NCI-H1930 (cell line): Measurements from ENCODE around the gene NRXN3.

Source experiments
- DNase-seq, 2 experiments: peaks; one replicate each; lab custom pipeline; 2025; lab: John Stamatoyannopoulos, UW

NRXN3 gene

DNA sequence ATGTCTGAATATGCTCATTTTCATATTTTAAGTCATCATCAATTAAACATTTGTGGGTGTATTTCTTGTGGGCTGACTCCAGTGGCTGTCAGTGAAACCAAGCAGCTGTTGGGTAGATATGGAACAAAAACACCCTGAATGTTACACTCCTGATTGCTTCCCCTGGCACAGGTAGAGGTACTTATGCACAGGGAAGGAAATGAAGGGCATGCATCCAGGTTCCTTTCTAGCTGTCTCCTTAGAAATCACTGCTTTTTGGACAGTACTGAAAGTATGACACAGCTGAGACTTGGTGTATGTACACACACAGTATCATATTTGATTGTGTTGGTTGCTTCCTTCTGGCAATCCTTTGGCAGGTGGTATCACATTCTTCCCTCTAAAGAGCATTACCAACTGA is 1034.4 kb downstream of the NRXN3 start:
- DNase-seq: no peak

- no peak for DNase-seq
These were observed 1039.2 kb downstream of the NRXN3 start for GRCh38 chr14:79209418-79209817.

GRCh38 chr14:79225815-79226214 is 1055.6 kb downstream of the NRXN3 start:
- DNase-seq: no peak

DNA sequence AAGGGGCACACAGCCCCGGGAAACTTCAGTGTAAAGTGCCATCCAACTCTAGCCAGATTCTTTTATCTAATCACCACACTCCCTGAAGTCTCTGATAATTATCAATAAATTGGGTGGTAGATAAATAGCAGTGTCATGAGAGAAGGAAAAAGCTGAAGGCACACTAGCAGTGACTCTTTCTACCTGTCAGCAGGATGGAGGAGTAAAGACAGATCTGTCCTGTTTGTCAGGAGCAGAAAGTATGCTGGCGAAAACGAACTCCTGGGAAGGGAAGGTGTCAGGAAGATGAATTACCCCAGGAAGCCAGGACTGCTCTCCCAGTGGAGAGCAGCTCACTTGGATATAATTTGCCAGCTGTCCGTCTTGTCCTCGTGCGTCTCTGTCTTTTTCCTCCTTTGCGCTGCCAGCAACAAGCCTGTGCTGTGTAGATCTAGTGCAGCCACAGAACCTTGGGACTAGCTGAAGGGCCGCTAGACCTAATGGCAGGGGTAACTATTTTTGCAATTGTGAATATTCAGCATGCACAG is 1059.3 kb downstream of the NRXN3 start:
- DNase-seq: no peak

DNA sequence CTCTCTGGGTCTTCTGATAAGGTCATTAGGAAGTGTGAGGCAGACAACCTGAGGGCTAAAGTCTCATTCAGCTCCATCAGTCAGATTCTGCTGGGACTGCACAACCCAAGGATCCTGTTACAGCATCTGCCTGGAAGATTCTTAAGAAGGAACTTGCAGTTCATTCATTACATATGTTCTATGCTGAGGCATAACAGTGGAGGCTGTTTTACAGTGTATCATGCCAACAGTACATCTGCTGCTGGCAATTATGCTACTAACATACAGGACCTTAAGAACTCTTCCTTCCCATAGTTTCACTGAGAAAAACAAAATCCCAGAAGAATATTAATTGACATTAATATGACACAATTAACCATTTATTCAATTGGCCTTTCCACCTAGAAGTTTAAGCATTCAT is 1072.5 kb downstream of the NRXN3 start:
- no peak for DNase-seq

DNA sequence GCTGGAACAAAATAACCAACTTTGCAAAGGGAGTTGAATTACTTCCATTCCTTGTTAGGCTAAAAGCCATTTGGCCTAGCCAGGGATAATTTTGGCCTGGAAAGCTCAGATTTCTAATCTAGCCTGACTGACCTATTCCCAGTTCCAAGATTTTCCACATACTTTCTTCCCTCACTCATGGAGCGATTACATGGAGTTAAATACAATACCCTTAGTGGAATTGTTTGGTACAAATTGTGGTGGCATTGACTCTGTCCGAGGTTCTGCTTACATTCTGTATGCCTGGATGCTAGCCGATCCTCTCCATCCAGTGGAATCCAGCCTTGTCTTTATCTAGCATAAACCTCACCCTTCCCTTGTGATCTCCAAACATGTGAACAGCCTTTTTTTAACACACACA is 1076.0 kb downstream of the NRXN3 start:
- DNase-seq: no peak

GRCh38 chr14:79248126-79248525 is 1078.0 kb downstream of the NRXN3 start:
- DNase-seq: no peak

- no peak for DNase-seq
These were observed 1078.6 kb downstream of the NRXN3 start for GRCh38 chr14:79248771-79249170.

- DNase-seq: no peak
These were observed 1081.1 kb downstream of the NRXN3 start for GRCh38 chr14:79251278-79251677.

- DNase-seq: no peak
These were observed 1083.4 kb downstream of the NRXN3 start for GRCh38 chr14:79253576-79253975.

GRCh38 chr14:79254069-79254775 is 1084.0 kb downstream of the NRXN3 start:
- DNase-seq: no peak

GRCh38 chr14:79256380-79256779 is 1086.2 kb downstream of the NRXN3 start:
- no peak for DNase-seq

GRCh38 chr14:79260406-79260805 is 1090.2 kb downstream of the NRXN3 start:
- DNase-seq: no peak

- DNase-seq: no peak
These were observed 1095.3 kb downstream of the NRXN3 start for GRCh38 chr14:79265366-79265946.

DNA sequence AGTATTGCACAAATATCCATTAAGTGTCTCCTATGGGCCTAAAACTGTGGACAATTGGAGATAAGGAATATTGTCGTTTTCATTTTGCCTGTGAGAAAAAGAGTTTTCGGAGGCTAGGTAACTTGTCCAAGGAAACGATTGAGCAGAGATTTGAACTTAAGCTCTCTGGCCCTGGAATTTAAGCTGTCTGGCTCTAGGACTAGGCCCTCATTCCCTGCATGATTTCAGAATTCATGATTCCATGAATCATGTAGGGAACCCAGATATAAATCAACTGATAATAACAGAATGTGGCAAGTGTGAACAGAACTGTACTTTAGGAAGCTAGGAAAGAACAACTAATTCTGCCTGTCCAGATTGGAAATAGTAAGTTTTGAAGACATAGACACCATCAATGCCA is 1100.2 kb downstream of the NRXN3 start:
- DNase-seq: no peak

DNA sequence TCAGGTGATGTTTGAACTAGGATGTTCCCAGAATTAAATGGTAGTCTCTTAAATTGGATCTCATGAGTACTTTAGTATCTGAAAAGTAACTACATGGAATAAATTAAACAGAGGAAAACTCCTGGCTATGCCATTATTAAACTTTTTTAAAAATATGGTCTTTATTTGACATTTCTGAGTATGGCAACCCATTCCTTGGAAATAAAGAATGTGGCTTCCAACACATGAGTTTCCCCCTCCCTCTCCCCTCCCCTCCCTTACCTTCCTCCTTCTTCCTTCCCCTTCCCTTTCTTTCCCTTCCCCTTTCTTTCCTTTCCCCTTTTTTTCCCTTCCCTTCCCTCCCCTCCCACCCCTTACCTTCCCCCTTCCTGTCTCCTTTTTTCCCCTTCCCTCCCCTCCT is 1100.9 kb downstream of the NRXN3 start:
- no peak for DNase-seq

DNA sequence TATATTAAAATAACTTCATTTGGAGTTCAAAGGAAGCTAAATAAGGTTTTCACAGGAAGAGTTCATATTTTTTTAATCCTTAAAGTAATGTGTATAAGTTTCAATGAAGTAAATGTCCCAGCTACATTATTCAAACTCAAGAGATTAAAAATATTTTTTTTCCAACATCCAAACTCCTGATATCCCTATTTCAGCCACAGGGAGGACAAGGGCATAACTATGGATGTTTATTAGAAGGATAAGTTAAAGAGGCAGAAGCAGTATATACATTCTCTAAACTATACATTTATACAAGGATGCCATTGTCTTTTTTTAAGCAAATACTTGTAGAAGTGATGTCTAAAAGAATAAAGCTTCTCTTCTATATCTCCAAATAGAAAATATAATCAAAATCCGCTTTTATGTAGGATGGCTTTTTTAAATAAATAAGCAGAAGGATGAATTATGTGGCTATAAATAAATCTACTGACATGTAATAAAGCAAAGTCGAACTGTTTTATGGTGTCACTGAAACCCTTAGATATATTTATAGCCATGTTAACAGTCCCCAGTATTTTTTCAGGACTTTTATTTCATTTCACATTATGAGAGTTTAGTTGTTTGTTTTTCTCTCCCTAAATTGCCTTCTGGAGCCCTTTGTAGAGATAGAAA is 1104.6 kb downstream of the NRXN3 start:
- DNase-seq: no peak

DNA sequence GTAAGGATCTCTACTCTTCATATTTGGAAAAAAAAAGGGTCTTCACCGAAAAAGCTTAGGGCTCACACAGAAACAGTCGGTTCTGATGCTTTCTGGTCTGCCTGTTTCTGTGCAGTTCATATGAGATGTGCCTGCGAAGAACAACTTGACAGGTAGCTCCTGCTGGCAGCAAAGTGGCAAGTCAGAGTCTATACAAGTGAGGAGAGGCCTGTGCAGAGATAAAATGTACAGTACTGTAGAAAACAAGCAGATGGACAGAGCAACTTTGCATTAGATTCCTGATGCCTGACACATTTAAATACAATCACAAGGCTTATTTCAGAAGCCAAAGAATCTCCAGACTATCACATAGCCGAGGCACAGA is 1105.1 kb downstream of the NRXN3 start:
- no peak for DNase-seq

DNA sequence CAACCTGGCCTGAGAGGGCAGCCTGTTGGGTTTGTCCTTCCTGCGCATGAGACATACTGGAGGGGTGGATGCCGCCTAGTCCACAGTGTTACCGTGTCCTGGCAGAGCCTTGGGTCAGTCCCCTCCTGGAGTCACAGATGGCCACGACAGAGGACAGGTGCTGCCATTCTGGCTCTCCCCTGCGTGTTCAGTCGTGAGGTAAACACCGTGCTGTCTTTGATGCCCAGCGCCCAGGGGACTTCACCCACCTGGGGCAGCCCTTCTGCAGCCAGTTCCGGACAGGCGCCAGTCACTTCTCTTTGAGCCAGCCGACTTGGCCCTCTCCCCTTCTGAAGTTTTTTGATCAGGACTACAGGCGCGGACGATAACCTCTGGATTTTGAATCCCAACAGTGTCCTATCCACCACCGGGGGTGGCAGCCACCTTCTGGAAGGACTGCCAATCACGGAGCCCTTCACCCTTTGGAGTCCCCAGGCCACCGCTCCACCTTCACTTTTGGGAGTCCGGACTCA is 1108.2 kb downstream of the NRXN3 start:
- no peak for DNase-seq

DNA sequence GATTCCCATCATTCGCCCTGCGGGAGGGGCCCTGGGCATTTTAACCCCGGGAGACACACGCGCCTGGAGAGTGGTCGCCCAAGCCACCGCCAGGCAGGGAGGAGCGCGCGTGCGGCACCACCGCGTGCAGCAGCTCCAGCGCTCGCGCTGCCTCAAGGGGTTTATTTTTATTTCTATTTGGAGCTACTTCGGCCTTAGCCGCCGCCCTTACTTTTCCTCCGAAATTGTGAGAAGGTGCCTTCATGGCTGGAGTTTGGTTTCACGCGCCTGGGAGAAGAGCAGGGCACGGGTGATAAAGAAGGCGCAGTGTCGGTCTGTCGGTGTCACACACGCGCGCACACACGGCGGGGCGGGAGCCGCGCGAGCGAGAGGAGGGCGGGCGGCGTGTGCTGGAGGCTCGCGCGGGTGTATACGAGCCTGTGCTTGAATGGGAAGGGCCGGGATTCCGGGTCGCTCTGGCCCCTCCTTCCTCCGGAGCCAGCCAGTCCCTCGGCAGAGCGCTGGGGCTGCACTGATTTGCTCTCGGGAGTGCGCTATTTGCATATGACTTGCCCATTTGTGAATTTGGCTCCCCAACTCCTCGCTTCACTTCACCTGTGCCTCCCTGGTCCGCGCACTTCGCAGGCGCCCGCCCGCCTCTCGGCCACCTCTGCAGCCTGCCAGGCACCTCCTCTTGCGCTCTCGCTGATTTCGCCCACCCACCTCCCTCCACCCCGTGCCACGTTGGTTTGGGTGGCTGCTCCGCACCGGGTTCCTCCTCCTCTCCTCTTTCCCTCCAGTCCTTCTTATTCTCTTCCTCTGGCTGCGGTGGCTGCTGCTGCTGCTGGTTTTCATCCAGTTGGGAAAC is 1108.8 kb downstream of the NRXN3 start:
- peak in 1 of 2 experiments; percentile 21 for DNase-seq

DNA sequence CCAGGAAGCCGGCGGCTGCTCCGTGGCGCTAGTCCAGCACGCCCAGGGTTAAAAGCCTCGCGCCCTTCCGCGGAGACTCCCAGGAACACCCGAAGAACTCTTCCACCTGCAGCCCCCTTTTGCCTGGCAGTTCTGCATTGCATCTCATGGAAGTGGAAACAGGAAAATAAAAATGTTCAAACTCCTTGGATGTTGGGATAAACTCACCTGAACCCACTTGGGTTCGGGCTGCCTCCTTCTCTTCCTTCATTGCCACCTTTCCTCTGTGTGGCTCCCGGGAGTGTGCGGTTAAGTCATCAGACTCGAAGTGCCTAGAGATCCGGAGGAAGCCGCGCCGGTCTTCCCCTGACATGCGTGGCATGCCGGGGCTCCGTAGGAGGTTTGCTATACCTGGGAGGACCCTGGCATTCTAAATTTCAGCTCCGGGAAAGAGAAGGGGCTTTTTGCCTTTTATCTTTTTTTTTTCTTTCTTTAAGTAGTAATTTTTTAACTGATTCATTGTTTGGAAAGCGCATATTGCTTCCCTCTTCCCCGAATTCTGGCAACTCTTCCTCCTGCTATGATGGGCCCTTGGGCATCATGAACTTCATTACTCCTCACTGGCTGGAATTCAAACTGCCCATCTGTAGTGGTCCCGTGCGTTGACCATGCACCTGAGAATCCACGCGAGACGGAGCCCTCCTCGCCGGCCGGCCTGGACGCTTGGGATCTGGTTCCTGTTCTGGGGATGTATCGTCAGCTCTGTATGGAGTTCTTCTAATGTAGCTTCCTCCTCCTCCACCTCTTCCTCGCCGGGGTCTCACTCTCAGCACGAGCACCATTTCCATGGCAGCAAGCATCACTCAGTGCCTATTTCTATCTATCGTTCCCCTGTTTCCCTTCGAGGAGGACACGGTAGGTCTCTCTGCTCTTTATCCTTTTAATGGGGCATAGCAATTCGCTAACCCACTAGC is 1109.7 kb downstream of the NRXN3 start:
- no peak for DNase-seq
